Esophagus muscularis mucosa (tissue), 4 donors: ENCODE results near the gene CCDC181. TPM values are rescaled to one million over a fixed set of nuclear protein-coding genes. Genes with fewer than 3 reads are reported as not detected.

ENCODE experiments used
- DNase-seq: peaks from one replicate; pipeline ENCODE4 v3.0.0-alpha.2; 2017; ENCODE audit errors: extremely low spot score
- H3K27ac ChIP-seq, 4 donors: fragments of 200-600 bp; sonication (generic); replicated peaks in 1 of 4; 1 replicate in 3 of 4; 2 replicates in 1 of 4; pipeline ENCODE4 v1.5.1; 2016 to 2019; ENCODE audit warnings: mild to moderate bottlenecking in 1 of 4
- H3K27me3 ChIP-seq, 4 donors: fragments of 200-600 bp; sonication (generic); one replicate each; pipeline versions ENCODE4 v1.5.1 to v1.6.0; 2016 to 2019
- H3K36me3 ChIP-seq, 4 donors: fragments of 200-600 bp; sonication (generic); one replicate each; pipeline ENCODE4 v1.5.1; 2016 to 2019
- H3K4me1 ChIP-seq, 4 donors: fragments of 200-600 bp; sonication (generic); one replicate each; pipeline ENCODE4 v1.5.1; 2016 to 2019
- H3K4me3 ChIP-seq, 4 donors: fragments of 200-600 bp; sonication (generic); 1 replicate in 2 of 4; 2 replicates in 2 of 4; pipeline ENCODE4 v1.5.1; 2016 to 2019; ENCODE audit warnings: mild to moderate bottlenecking in 4 of 4, moderate library complexity in 1 of 4
- H3K9me3 ChIP-seq, 4 donors: fragments of 200-600 bp; sonication (generic); 1 replicate in 3 of 4; 2 replicates in 1 of 4; pipeline ENCODE4 v1.5.1; 2016 to 2019
- CTCF ChIP-seq, 3 experiments: fragments of 200-600 bp in 2 of 3; fragments of 450-650 bp in 1 of 3; sonication (generic) in 2 of 3; IDR thresholded peaks; one replicate each; pipeline ENCODE4 v1.5.1; 2017 to 2019; ENCODE audit warnings: antibody characterized with exemption in 3 of 3, mild to moderate bottlenecking in 2 of 3, moderate library complexity in 1 of 3
- EP300 ChIP-seq: sonication (generic); formaldehyde crosslinking; IDR thresholded peaks from one replicate; pipeline ENCODE4 v1.6.1; 2017; ENCODE audit warnings: antibody characterized with exemption
- POLR2A ChIP-seq: fragments of 450-650 bp; IDR thresholded peaks from one replicate; pipeline ENCODE4 v1.6.1; 2017; ENCODE audit warnings: antibody characterized with exemption, moderate library complexity, mild to moderate bottlenecking, low read depth
- POLR2AphosphoS5 ChIP-seq, 2 donors: sonication (generic); formaldehyde crosslinking; IDR thresholded peaks; one replicate each; pipeline ENCODE4 v1.6.1; 2017; ENCODE audit warnings: antibody characterized with exemption in 2 of 2
- WGBS: methylation state at CpG from one replicate; pipeline ENCODE4 v1.1.5; 2018; 5-methylcytosine and 5-hydroxymethylcytosine counted together
- intact Hi-C: fragments of 100-400 bp; cut with DNase I; formaldehyde crosslinking; loops from one replicate; pipeline ENCODE4 v1.15.1; 2023
- total RNA-seq, 4 donors: library from RNA; depleted of rRNA; stranded (reverse); fragments of >200 nt; gene quantifications; one replicate each; pipeline versions ENCODE4 v1.1.0 to v1.2.1, GENCODE V29; 2016

Gene CCDC181
- total RNA-seq, 4 donors from 2014 or later = 0.80 to 2.3 (median 0.91) TPM

GRCh38 chr1:169451218-169451824, 24.0 kb upstream of the CCDC181 start:
- H3K9me3 ChIP-seq = no peaks in the 10 kb centered on the region
- TF ChIP-seq POLR2AphosphoS5 (IDR thresholded peaks at IDR 0.05) (no peak), POLR2A (no peak), CTCF (IDR thresholded peaks at IDR 0.05) (no peak), EP300 (no peak)
- no peak overlapping the region for H3K4me3 ChIP-seq
- H3K36me3 ChIP-seq = no peaks in the 10 kb centered on the region
- DNase-seq = no peak
- H3K4me1 ChIP-seq = no peaks in the 10 kb centered on the region
- H3K27me3 ChIP-seq = no peaks in the 10 kb centered on the region
- intact Hi-C loops = no loop called here
- no peak overlapping the region for H3K27ac ChIP-seq
- WGBS = 68% methylated on average over 1 of the region's 1 CpG

- Histone ChIP-seq H3K4me3 (no peak overlapping the region), H3K27ac (no peak overlapping the region), H3K27me3 (peaks cover 0 to 9% (median 0%) of the 10 kb centered on the region in 4 donors), H3K36me3 (no peaks in the 10 kb centered on the region), H3K9me3 (no peaks in the 10 kb centered on the region), H3K4me1 (no peaks in the 10 kb centered on the region)
- intact Hi-C loops = no loop called here
- 47% methylated on average over 3 of the region's 3 CpGs for WGBS
- TF ChIP-seq EP300 = no peak
- TF ChIP-seq CTCF (IDR thresholded peaks at IDR 0.05) = no peak
- no peak for TF ChIP-seq POLR2AphosphoS5 (IDR thresholded peaks at IDR 0.05)
- no peak for TF ChIP-seq POLR2A
- DNase-seq = no peak
Measured at GRCh38 chr1:169443923-169444322, 16.6 kb upstream of the CCDC181 start.

GRCh38 chr1:169426174-169426705, 1.0 kb downstream of the CCDC181 start:
- intact Hi-C loops = no loop called here
- H3K4me1 ChIP-seq = peaks cover 0 to 14% (median 10%) of the 10 kb centered on the region in 4 donors
- H3K27me3 ChIP-seq = peaks cover 0 to 14% (median 0%) of the 10 kb centered on the region in 4 donors
- WGBS = 45% methylated on average over 6 of the region's 6 CpGs
- DNase-seq = no peak
- H3K36me3 ChIP-seq = no peaks in the 10 kb centered on the region
- H3K27ac ChIP-seq = no peak overlapping the region
- TF ChIP-seq CTCF (IDR thresholded peaks at IDR 0.05) = no peak
- no peak for TF ChIP-seq EP300
- TF ChIP-seq POLR2A = no peak
- TF ChIP-seq POLR2AphosphoS5 (IDR thresholded peaks at IDR 0.05) = no peak
- H3K4me3 ChIP-seq = peak overlapping the region; percentile 47 to 62 (median 54)
- no peaks in the 10 kb centered on the region for H3K9me3 ChIP-seq

- no peaks in the 10 kb centered on the region for H3K27me3 ChIP-seq
- H3K9me3 ChIP-seq = no peaks in the 10 kb centered on the region
- no peaks in the 10 kb centered on the region for H3K4me1 ChIP-seq
- no peak overlapping the region for H3K4me3 ChIP-seq
- no peak overlapping the region for H3K27ac ChIP-seq
- WGBS = 90% methylated on average over 5 of the region's 5 CpGs
- H3K36me3 ChIP-seq = no peaks in the 10 kb centered on the region
- TF ChIP-seq POLR2A (no peak), POLR2AphosphoS5 (IDR thresholded peaks at IDR 0.05) (no peak), CTCF (IDR thresholded peaks at IDR 0.05) (no peak), EP300 (no peak)
- no peak for DNase-seq
- intact Hi-C loops = no loop called here
Measured at GRCh38 chr1:169421309-169421708, 6.0 kb downstream of the CCDC181 start.
